Stimulated activated CD8-positive, alpha-beta memory T cell treated with anti-CD3 and anti-CD28 coated beads, Interleukin-4, amount 100 ng/mL, for 1 hour (primary cell): ENCODE results near the gene ZSCAN21.

Source experiments
- DNase-seq, 2 donors: peaks; one replicate each; pipeline ENCODE4 v3.0.0-alpha.2; 2020; ENCODE audit warnings: low read depth in 2 of 2, low spot score in 1 of 2

The ZSCAN21 gene

GRCh38 chr7:100095289-100095688, 45.7 kb downstream of the ZSCAN21 start:
- DNase-seq: no peak

GRCh38 chr7:100095704-100096103, 46.1 kb downstream of the ZSCAN21 start:
- no peak for DNase-seq

GRCh38 chr7:100098913-100099312, 49.3 kb downstream of the ZSCAN21 start:
- no peak for DNase-seq

DNA sequence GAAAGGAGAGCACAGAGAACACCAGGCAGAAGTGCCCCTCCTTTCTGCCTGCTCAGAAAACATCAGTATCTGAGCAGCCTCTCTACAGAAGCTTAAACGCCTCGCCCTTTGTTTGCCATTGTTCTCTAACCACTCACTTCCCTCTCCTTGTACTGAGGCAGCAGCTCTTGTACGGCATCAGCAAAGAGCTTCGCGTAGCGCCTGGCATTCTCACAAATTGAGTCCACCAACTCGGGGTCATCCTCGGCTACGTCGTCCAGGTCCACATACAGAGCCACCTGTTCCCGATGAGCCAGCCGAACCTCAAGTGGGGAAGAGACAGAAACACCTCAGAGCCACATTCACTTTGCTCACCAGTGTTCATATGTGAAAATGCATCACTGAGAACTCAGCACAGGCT, 49.9 kb downstream of the ZSCAN21 start:
- DNase-seq: no peak

GRCh38 chr7:100100420-100101015, 50.9 kb downstream of the ZSCAN21 start:
- peak; percentile 70 to 71 for DNase-seq

DNA sequence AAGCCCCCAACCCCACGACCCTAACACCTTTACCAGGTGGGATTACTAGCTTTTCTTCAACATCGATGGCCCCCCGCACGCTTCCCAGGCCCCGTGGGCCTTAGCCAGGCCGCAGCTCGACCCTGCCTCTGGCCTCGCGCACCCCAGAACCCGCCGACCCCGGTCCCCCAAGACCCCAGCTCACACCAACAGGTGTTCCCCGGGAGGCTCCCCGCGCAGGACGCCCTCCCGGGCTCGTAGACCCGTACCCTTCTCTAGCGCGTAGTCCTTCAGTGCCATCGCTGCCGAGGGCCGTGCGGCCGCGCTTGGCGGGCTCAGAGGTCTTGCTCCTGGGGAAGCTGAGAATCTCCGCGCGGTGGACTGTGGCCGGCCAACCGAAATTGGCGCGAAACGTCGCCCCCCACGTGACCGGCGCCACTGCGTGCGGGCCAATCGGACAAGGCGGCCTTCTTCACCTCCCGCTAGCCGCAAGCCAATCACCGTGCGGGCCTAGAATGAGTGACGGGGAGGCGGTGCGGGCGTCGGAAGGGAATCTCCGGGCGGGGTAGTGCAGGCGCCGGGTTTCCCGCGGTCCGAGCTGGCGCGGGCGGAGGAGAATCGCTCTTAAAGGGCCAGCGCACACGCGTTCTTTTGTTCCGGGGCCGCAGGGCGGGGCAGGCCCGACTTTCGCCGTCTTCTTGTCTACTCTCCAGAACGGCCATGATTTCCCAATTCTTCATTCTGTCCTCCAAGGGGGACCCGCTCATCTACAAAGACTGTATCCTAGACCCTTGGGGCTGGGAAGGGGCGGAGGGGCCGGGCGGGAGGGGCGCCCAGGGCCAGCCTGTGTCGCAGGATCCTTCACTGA, 51.7 kb downstream of the ZSCAN21 start, which contains the start of the genes AP4M1 and MCM7:
AP4M1 (plus strand) TSS at position 628 of the 847 bp plus-strand sequence; CDS start at position 700, 72 bp downstream.
MCM7 (minus strand) TSS at position 382 of the 847 bp plus-strand sequence; CDS start at position 279, 103 bp downstream.
- peak; percentile 89 to 95 for DNase-seq

- no peak for DNase-seq
Observed at GRCh38 chr7:100102950-100103840, 53.6 kb downstream of the ZSCAN21 start.

DNA sequence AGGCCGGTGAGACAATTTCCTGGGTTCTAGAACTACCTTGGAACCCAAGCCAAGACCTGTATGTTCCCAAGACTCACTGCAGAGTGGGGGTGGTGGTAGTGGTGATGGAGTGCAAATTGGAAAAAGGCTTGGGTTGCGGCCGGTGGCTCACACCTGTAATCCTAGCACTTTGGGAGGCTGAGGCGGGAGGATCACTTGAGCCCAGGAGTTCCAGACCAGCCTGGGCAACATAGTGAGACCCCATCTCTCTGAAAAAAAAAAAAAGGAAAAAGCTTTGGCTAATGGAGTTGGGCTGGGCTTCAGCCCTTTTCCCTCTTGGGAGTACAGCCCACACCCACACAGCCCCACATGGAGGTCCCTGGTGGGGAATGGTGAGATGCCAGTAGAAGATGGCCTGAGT, 56.0 kb downstream of the ZSCAN21 start:
- DNase-seq: no peak

GRCh38 chr7:100106633-100107032, 57.1 kb downstream of the ZSCAN21 start:
- DNase-seq: no peak

DNA sequence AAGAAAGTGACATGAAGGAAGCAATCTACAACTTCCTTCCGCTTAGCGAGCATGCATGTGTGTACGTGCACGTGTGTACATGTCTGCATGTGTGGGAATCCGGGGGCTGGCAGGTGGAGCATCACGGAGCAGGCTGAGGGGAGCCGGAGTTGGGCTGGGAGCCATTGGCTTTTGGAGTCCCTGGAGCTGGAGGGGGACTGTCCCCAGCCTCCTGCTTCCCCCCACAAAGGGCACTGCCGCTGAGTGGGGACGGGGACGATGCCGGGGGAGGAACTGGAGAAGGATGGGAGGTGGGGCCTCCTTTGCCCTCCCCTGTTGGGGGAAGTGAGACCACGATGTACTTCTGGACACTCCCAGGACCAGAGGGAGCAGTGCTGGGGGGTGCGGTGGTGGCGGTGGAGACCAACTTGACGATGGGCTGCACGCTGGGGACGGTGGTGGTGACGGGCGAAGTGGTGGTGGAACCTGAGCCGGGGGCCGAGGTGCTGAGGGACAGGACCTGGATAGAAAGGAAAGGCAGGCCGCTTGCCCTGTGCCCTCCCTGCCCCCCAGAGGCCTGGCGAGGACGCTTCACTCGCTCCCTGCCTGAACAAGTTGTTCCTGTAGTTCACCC, 57.7 kb downstream of the ZSCAN21 start:
- DNase-seq: no peak

DNA sequence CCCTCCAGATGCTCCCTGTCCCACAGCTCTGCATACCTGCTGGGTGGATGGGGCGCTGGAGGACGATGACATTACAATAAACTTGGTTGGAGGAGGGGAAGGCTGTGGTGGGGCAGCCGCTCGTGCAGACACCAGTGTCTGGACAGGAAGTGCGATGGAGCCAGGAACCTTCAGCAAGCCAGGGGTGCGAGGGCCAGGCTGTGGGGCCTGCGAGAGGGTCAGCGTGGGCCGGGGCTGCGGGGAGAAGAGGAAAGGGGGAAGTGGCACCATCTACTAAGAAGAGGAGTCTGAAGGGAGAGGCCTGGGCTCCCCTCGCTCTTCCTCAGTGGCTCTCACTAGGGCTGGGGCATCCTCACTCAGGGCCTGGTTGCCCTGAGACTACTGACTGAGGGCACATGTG, 58.3 kb downstream of the ZSCAN21 start:
- DNase-seq: no peak

DNA sequence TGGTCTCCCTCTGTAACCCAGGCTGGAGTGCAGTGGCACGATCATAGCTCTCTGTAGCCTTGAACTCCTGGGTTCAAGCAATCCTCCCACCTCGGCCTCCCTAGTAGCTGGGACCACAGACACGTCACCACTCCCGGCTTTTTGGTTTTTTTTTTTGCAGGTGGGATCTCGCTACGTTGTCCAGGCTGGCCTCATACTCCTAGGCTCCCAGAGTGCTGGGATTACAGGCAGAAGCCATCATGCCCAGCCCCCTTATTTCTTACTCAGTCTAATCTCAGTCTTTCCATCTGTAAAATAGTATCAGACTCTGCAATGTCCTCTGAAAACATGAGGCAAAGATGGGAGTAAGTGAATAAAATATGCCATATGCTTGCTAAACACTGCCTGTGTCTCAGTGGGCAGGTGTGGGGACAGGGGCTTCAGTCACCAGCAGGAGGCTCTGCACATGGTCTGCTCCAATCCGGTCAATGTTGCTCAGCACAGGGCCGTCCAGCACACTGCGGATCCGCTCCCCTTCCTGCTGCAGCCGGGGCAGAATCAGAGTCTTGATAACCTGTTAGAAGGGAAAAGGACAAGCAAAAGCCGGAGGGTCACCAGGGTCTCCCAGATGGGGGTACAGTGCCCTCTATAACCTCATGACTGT, 60.1 kb downstream of the ZSCAN21 start:
- DNase-seq: no peak

DNA sequence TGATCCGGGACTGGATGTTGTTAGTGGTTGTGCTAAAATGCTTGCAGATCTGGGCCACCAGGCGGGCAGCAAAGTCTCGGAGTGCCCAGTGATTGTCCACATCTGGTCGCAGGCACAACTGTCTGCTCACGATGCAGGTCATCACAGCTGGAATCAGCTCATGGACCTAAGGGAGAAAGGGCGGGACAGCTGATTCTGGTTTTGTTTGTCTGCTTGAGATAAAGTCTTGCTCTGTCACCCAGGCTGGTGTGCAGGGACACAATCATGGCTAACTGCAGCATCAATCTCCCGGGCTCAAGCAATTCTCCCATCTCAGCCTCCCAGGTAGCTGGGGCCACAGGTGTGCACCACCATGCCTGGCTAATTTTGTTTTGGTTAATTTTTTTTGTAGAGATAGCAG, 61.6 kb downstream of the ZSCAN21 start:
- no peak for DNase-seq

DNA sequence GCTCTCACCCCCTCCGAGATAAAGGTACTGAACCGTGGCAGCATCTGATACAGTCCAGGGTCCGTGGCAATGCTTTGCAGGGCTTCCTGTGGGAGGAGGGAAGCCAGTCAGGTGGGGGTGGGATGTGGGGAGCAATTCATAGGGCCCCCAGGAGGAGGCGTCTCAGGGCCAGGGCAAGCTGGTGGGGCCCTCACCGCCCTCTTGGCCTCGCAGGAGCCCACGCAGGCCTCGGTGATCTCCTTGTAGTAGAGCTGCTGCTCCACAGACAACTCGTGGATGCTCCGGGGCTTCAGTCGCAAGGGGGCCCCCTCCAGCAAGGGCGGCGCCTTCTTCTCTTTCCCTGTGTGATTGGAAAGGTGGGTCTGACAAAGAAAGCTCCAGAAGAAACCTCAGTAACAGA, 62.3 kb downstream of the ZSCAN21 start:
- DNase-seq: no peak
